Chondrocyte (in vitro differentiated cells): ENCODE measurements around the gene AZU1. TPM values are rescaled to one million over a fixed set of nuclear protein-coding genes. Genes with fewer than 3 reads are reported as not detected.
A peak's percentile ranks its signal among the peaks of the same experiment; 100 is the strongest.

Experiments
- DNase-seq: peaks from one replicate; pipeline ENCODE4 v3.0.0; 2021; ENCODE audit warnings: mixed read lengths, low spot score
- H3K27ac Mint-ChIP-seq: one replicate; pipeline ENCODE4 v1.8.0; 2021; ENCODE audit warnings: mild to moderate bottlenecking, moderate library complexity, mixed read lengths; ENCODE audit not compliant: unreplicated experiment
- H3K27me3 Mint-ChIP-seq: 2 replicates; pipeline ENCODE4 v1.8.0; 2021; ENCODE audit warnings: low read depth, mixed read lengths
- H3K36me3 Mint-ChIP-seq: 2 replicates; pipeline ENCODE4 v1.8.0; 2021; ENCODE audit warnings: low read depth, mixed read lengths
- H3K4me1 Mint-ChIP-seq: 2 replicates; pipeline ENCODE4 v1.8.0; 2021; ENCODE audit warnings: low read depth, mild to moderate bottlenecking, mixed read lengths
- H3K4me3 Mint-ChIP-seq: one replicate; pipeline ENCODE4 v1.8.0; 2021; ENCODE audit warnings: mild to moderate bottlenecking, moderate library complexity, mixed read lengths; ENCODE audit not compliant: unreplicated experiment
- H3K9me3 Mint-ChIP-seq: 2 replicates; pipeline ENCODE4 v1.8.0; 2021; ENCODE audit warnings: low read depth, mixed read lengths
- CTCF ChIP-seq: fragments of 200-600 bp; sonication (generic); IDR thresholded peaks from 2 replicates; pipeline ENCODE4 v1.5.0; 2021; ENCODE audit warnings: antibody characterized with exemption, mild to moderate bottlenecking, moderate library complexity
- long read RNA-seq: library from polyadenylated mRNA; stranded (forward); transcript quantifications from one replicate; pipeline ENCODE4 v2.0.0, GENCODE V29; 2021
- total RNA-seq: library from RNA; stranded (reverse); gene quantifications from 3 replicates; pipeline ENCODE4 v1.2.1, GENCODE V29; 2021

The AZU1 gene
- total RNA-seq = 0.37 to 0.51 TPM in 2 of 3 replicates, not detected in the other
- long read RNA-seq = 0 reads

GRCh38 chr19:827710-828321 lies at the start of gene AZU1:
TSS of gene AZU1 (plus strand) at chr19:827837. CDS start at chr19:827847, 10 bp downstream.
- Mint-ChIP-seq H3K27me3 (no peaks in the 10 kb centered on the region), H3K4me3 (no peak within 1 kb of the TSS), H3K36me3 (no peaks in the 10 kb centered on the region), H3K4me1 (no peaks in the 10 kb centered on the region), H3K27ac (no peak within 1 kb of the TSS), H3K9me3 (no peaks in the 10 kb centered on the region)
- DNase-seq = peak; percentile 87
- TF ChIP-seq CTCF = no peak

- peak; percentile 82 for DNase-seq
- no peak for TF ChIP-seq CTCF
- H3K4me1 Mint-ChIP-seq = peaks cover 28% of the 10 kb centered on the region
- peak overlapping the region; percentile 97 for H3K27ac Mint-ChIP-seq
- H3K27me3 Mint-ChIP-seq = no peaks in the 10 kb centered on the region
- H3K4me3 Mint-ChIP-seq = peak overlapping the region; percentile 49
- no peaks in the 10 kb centered on the region for H3K36me3 Mint-ChIP-seq
- H3K9me3 Mint-ChIP-seq = no peaks in the 10 kb centered on the region
Measured at GRCh38 chr19:778910-779653, 48.6 kb upstream of the AZU1 start.

GRCh38 chr19:780935-781334 lies 46.7 kb upstream of the AZU1 start:
- H3K4me1 Mint-ChIP-seq = peaks cover 33% of the 10 kb centered on the region
- no peak overlapping the region for H3K4me3 Mint-ChIP-seq
- TF ChIP-seq CTCF = no peak
- H3K36me3 Mint-ChIP-seq = no peaks in the 10 kb centered on the region
- no peaks in the 10 kb centered on the region for H3K9me3 Mint-ChIP-seq
- peak overlapping the region; percentile 41 for H3K27ac Mint-ChIP-seq
- H3K27me3 Mint-ChIP-seq = no peaks in the 10 kb centered on the region
- DNase-seq = peak; percentile 59

- Mint-ChIP-seq H3K4me1 (peaks cover 33% of the 10 kb centered on the region), H3K36me3 (no peaks in the 10 kb centered on the region), H3K27me3 (no peaks in the 10 kb centered on the region), H3K9me3 (no peaks in the 10 kb centered on the region), H3K27ac (peak overlapping the region; percentile 92), H3K4me3 (peak overlapping the region; percentile 76)
- TF ChIP-seq CTCF = no peak
- DNase-seq = peak; percentile 78
Measured at GRCh38 chr19:781800-782184, 45.8 kb upstream of the AZU1 start.

GRCh38 chr19:782185-782877 lies 45.3 kb upstream of the AZU1 start:
- TF ChIP-seq CTCF = no peak
- H3K36me3 Mint-ChIP-seq = no peaks in the 10 kb centered on the region
- H3K9me3 Mint-ChIP-seq = no peaks in the 10 kb centered on the region
- H3K27ac Mint-ChIP-seq = peak overlapping the region; percentile 92
- no peaks in the 10 kb centered on the region for H3K27me3 Mint-ChIP-seq
- peak; percentile 93 for DNase-seq
- H3K4me1 Mint-ChIP-seq = peaks cover 33% of the 10 kb centered on the region
- peak overlapping the region; percentile 76 for H3K4me3 Mint-ChIP-seq
